ENCODE data around the gene ADCYAP1R1.

The ADCYAP1R1 gene

DNA sequence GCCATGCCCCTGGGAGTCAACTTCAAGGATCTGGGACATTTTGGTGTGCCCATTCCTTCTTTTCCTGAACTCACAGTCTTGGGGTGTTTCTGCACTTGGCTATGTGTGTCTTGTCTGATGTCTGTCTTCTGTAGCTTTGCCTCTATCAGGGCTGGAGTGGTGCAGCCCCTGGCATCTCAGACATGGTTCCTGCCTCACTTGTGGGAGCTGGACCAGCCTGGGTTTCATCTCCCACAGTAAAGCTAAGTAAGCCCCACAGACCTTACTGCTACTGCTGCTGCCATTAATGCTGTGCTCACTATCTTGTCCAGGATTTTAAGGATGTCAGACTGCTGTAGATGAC is 59.0 kb downstream of the ADCYAP1R1 start:
- DNase-seq, result no peak

DNA sequence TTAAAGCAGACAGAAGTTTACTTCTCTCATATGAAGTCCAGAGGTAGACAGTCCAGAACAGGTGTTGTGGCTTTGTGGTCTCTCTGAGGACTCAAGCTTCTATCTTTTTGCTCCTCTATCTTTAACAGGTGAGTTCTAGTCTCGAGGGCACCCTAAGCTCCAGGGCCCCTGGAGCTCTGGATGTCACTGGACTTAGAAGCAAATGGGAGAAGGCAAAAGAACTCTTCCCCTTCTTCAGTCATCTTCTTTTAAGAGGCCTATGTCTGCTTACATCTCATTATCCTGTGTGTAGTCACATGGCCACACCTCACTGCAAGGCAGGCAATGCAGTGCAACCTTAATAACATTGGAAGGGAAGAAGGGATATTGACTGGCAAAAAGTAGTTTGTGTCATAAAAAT is 61.6 kb downstream of the ADCYAP1R1 start:
- no peak for DNase-seq
- in situ Hi-C loops (cut with HindIII; ENCODE audit: low pct_ligation_motif_present, low pct_unique_long_range_greater_than_20kb, low sequenced_read_pairs), result loop anchor here (25.0 kb wide), 2 partner anchors 126 to 326 kb away; no protein-coding TSS in a partner anchor

More for the DNA sequence above, 59.0 kb downstream of the ADCYAP1R1 start:
- in situ Hi-C loops (cut with HindIII; ENCODE audit: low pct_ligation_motif_present, low pct_unique_long_range_greater_than_20kb, low sequenced_read_pairs), result loop anchor here (25.0 kb wide), 2 partner anchors 124 to 324 kb away; no protein-coding TSS in a partner anchor

DNA sequence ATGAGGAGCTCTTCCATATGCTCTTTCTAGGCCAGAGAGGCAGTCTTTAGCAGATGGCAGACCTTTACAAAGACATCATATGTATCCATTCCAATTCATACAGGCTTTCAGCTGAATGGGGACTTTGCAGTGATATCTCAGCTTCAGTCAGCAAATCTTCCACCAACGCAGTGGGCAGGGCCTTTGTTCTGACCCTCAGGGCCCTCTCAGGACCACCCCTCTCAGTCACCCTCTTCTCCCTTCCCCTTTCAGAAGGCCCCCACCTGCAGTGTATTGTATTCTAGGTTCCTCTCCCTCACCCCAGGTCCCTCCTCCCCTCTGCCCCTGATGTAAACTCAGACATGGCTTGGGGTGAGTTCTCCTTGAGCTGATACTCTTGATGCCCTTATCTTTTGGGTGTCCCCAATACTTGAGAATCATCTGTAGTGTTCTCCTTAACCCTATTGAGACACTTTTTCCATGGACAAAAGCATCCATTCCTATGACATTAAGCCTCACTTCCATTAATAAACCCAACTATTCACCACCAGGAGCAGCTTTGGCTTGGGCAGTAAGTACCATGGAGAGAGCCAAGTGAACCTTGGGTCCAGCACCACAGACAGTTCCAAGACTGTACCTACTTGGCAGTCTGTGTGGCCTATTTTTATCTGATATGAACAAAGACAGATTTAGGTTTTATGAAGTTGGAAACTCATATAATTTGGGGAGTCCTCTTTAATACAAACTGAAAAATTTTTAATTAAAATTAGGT is 62.7 kb downstream of the ADCYAP1R1 start:
- in situ Hi-C loops (cut with HindIII; ENCODE audit: low pct_ligation_motif_present, low pct_unique_long_range_greater_than_20kb, low sequenced_read_pairs), result loop anchor here (25.0 kb wide), 2 partner anchors 127 to 327 kb away; no protein-coding TSS in a partner anchor
- peak; percentile 59 for DNase-seq

DNA sequence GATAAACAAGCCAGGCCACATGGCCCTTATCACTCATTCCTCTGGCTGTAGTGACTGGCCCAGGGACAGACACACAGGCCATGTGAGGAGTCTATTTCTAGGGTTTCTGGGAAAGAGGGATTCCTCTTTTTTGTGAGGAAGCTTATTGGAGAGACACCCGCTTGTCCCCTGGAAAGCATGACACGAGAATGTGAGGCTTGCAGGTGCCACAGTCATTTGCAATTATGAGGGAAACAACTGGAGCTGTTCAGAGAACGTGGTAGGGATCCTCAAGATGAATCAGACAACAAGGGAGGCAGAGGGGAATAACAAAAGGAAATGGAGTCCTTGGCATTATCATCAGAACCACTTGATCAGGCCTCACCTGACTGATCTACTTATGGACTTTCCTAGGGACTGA is 64.5 kb downstream of the ADCYAP1R1 start:
- in situ Hi-C loops (cut with HindIII; ENCODE audit: low pct_ligation_motif_present, low pct_unique_long_range_greater_than_20kb, low sequenced_read_pairs), result loop anchor here (25.0 kb wide), 2 partner anchors 129 to 329 kb away; no protein-coding TSS in a partner anchor
- DNase-seq, result no peak

DNA sequence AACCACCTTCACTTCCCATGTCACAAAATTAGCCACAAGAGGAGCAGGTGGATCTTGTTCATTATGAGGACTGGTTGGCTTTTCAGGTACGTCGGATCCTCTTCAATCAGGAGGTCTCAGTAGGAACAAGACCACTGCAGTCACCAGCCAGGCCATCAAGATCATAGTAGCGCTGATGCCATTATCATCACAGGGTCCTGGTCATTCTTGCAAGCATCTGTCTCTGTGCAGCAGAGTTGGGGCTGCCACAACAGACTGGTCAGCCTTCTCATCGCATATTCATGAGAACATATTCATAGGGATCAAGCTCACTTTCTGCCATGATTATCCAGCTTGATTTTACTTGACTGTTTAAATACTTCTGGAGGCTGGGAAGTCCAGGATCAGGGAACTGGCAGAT is 67.1 kb downstream of the ADCYAP1R1 start:
- in situ Hi-C loops (cut with HindIII; ENCODE audit: low pct_ligation_motif_present, low pct_unique_long_range_greater_than_20kb, low sequenced_read_pairs), result loop anchor here (25.0 kb wide), 2 partner anchors 132 to 332 kb away; no protein-coding TSS in a partner anchor

DNA sequence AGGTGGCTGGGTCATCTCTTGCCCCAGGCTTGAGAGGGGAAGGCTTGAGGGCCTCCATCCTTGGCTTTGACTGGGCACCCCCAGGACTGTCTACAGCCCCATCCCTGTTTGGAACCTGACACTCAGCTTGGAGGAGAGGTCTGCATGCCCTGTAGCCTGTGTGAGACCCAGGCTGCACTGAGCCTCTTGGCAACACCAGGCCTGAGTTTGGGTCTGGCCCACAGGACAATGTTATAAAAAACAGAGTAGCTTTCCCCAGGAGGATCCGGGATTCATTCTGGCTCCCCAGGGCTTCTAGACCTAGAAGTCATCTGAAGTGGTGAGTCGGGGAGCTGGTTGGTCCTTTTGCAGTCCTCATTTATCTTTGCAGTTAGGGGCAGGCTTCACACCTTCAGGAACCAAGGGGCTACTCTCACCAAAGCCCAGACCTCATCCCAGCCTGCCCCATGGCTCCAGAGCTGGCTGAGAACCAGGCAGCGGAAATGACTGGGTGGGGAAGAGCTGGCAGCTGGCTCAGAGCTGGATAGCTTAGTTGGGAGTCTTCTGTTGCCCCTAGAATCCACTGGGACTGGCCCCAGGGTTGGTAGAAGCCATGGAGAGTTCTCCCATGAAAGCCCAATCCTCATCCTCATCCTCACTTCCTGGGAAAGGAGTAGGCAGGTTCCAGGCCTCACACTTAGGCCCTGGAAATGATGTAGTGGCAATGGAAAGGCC is 68.8 kb downstream of the ADCYAP1R1 start:
- DNase-seq, result no peak
- in situ Hi-C loops (cut with HindIII; ENCODE audit: low pct_ligation_motif_present, low pct_unique_long_range_greater_than_20kb, low sequenced_read_pairs), result loop anchor here (25.0 kb wide), 2 partner anchors 134 to 334 kb away; no protein-coding TSS in a partner anchor

More for the DNA sequence above, 67.1 kb downstream of the ADCYAP1R1 start:
- DNase-seq, result no peak

DNA sequence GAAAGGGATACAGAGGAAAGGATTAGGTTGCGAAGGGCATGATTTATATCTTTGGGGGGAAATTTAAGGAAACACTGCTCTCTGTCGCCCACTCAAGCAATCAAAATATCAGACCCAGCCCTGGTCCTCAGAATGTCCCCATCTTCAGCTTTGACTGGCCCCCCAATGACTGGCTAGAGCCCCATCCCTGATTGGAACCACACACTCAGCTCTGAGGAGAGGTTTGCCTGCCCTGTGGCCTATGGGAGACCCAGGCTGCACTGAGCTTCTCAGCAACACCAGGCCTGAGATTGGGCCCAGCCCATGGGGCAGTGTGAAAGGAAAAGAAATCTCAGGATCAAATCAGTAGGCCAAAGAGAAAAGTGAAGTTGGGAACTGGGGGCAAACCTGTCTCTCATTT is 69.5 kb downstream of the ADCYAP1R1 start:
- no peak for DNase-seq
- in situ Hi-C loops (cut with HindIII; ENCODE audit: low pct_ligation_motif_present, low pct_unique_long_range_greater_than_20kb, low sequenced_read_pairs), result loop anchor here (25.0 kb wide), 2 partner anchors 134 to 334 kb away; no protein-coding TSS in a partner anchor

DNA sequence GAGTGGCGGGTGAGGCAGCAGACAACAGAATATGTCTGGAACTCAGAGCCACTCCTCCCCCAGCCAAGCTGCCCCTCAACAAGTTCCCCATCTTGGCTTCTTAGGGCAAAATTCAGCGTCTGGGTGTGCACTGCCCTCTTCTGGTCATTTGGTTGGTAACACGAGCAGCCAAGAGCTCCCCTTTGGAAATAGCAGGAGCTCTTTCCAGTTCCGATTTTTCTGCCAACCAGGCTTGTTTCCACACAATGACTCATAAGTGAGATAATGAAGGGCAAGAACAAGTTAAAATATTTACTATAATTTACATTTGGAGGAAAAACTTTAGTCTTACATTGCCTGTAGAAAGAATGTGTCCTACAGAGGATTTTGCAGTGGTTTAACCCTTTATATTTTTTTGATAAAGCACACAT is 70.5 kb downstream of the ADCYAP1R1 start:
- peak; percentile 76 for DNase-seq
- in situ Hi-C loops (cut with HindIII; ENCODE audit: low pct_ligation_motif_present, low pct_unique_long_range_greater_than_20kb, low sequenced_read_pairs), result loop anchor here (25.0 kb wide), 2 partner anchors 135 to 335 kb away; no protein-coding TSS in a partner anchor

DNA sequence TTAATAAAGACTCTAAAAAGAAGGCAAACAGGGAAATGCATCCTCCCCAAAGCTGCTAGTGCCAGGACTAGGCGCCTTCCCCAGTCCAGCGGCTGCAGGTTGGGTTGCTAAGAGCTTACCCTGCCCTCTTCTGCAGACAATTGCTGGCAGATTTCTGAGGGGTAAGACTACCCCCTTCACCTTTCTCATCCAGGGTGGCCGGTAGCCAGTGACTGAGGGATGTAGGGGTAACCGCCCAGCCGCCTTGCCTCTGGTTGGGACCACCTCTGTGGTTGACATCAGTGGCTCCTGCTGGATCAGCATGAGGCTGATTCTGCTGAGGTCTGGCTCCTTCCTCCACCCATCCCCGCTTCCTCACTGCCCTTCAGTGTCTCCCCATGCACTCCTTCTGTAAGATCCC is 71.2 kb downstream of the ADCYAP1R1 start:
- no peak for DNase-seq
- in situ Hi-C loops (cut with HindIII; ENCODE audit: low pct_ligation_motif_present, low pct_unique_long_range_greater_than_20kb, low sequenced_read_pairs), result loop anchor here (25.0 kb wide), 2 partner anchors 136 to 336 kb away; no protein-coding TSS in a partner anchor

DNA sequence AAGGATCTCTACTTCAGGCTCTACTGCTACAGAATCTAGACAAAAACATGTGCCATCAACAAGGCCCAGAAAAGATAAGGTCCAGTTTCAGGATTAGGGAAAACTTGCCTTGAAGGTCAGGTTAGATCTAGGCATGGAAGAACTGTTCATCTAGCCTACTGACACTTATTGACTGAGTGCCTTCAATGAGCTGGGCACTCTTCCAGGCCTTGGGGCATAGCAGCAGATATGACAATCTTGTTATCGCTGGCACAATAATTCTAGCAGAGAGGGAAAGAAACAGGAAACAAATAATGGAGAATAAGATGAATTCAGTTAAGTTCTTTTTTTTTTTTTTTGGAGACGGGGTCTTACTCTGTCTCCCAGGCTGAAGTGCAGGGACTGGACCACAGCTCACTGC is 71.6 kb downstream of the ADCYAP1R1 start:
- in situ Hi-C loops (cut with HindIII; ENCODE audit: low pct_ligation_motif_present, low pct_unique_long_range_greater_than_20kb, low sequenced_read_pairs), result loop anchor here (25.0 kb wide), 2 partner anchors 136 to 336 kb away; no protein-coding TSS in a partner anchor
- no peak for DNase-seq

DNA sequence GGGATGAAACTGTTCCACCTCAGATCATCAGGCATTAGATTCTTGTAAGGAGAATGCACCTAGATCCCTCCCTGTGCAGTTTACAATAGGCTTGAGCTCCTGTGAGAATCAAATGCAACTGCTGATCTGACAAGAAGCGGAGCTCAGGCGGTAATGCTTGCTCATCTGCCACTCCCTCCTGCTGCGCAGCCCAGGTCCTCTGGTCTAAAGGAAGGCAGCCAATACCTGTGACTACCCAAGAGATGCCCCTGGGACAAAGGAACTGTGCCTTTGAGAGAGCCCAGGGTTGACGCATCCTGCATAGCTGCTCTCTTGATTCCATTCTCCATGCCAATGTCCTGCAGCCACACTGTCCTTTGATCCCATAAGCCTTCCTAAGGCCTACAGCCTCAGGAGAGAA is 73.1 kb downstream of the ADCYAP1R1 start:
- in situ Hi-C loops (cut with HindIII; ENCODE audit: low pct_ligation_motif_present, low pct_unique_long_range_greater_than_20kb, low sequenced_read_pairs), result no loop called here
- DNase-seq, result no peak

DNA sequence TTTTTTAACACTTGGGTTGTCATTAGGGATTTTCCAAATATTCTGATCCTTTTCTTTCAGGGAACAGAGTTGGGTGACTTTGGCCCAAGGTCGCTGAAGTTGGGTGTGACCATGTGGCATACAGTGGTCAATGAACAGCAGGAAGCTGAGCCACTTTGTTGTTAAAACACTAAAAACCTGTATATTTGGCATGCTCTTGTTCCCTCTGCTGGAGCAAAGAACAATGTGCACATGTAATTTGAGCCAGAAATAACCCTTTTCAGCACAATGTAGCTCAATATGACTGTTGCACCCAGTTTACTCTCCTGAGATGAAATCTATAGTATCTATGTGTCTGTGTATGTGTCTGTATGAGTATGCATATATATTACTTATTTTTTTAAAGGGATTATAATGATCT is 74.9 kb downstream of the ADCYAP1R1 start:
- DNase-seq, result no peak
- in situ Hi-C loops (cut with HindIII; ENCODE audit: low pct_ligation_motif_present, low pct_unique_long_range_greater_than_20kb, low sequenced_read_pairs), result no loop called here

DNA sequence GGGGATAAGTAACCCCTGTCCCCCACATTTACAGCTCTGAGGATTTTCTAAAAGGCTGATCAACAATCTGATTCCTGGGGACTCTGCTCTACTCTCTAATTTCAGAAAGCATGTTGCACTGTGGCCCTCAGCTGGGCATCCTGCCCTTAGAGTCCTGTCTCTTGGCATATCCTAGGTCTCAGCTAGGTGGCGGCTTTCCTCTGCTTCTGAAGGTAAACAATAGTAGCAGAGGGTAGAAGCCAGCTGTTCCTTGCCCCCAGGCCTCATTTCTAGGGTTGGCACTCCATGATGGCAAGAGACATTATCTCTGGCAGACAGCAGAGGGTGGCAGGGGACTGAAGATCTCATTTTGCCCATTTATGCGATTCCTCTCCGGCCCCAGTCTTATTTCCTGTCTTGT is 77.0 kb downstream of the ADCYAP1R1 start:
- DNase-seq, result no peak

DNA sequence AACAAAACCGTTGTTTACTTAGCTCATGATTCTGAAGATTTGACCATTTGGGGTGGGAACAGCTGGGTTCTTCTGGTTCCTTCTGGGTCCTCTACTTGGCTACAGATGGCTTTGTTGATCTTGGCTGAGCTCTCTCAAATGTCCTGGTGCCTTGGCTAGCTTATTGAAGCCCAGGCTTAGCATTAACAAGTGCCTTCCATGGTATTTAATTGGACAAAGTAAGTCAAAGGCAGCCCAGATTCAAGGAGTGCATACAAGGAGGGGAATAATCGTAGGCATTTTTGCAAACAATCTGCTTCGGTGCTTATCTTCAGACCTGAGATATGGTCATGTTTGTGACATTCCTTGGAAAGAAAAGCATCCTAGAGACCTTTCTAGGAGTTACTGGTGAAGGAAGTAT is 81.4 kb downstream of the ADCYAP1R1 start:
- in situ Hi-C loops (cut with HindIII; ENCODE audit: low pct_ligation_motif_present, low pct_unique_long_range_greater_than_20kb, low sequenced_read_pairs), result no loop called here
- DNase-seq, result no peak

More for the DNA sequence above, 77.0 kb downstream of the ADCYAP1R1 start:
- in situ Hi-C loops (cut with HindIII; ENCODE audit: low pct_ligation_motif_present, low pct_unique_long_range_greater_than_20kb, low sequenced_read_pairs), result no loop called here

DNA sequence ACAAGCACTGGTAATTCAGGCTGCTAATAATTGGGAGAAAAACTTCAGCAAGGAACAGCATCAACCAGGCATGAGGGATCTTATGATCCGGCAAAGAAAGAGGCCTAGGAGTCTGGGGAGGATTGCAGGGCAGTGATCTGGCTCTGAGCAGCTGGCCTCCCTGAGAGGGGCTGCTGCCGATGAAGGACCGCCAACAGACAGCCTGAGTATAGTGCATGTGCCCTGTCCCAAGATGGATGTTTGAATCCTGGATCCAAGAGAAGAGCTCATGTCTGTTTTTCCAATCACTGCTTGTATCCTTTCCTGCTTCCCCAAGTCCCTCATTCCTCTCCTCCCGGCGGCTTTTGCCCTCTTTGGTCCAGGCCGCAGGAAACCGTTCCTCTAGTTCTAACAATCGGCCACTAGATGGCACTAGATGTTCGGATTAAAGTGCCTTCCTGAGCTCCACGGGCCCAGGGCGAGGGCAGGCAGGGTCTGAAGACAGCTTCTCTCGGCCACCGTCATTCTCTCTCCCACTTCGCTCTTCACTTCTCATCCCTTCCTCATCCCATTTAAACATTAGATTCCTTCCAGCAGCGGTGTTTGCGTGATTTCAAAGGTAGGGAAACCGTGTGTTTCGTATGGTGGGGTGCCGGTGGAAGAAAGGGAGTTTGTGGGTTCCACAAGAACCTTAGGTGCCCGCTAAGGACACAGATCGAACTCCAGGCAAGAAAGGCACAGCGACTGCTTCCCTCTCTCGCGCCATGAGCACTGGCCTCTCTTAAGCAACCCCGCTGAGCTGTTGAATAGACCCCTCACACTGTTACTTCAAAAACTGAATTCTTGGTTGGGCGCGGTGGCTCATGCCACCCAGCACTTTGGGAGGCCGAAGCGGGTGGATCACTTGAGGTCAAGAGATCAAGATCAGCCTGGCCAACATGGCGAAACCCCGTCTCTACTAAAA is 82.4 kb downstream of the ADCYAP1R1 start:
- in situ Hi-C loops (cut with HindIII; ENCODE audit: low pct_ligation_motif_present, low pct_unique_long_range_greater_than_20kb, low sequenced_read_pairs), result no loop called here
- DNase-seq, result peak; percentile 79

DNA sequence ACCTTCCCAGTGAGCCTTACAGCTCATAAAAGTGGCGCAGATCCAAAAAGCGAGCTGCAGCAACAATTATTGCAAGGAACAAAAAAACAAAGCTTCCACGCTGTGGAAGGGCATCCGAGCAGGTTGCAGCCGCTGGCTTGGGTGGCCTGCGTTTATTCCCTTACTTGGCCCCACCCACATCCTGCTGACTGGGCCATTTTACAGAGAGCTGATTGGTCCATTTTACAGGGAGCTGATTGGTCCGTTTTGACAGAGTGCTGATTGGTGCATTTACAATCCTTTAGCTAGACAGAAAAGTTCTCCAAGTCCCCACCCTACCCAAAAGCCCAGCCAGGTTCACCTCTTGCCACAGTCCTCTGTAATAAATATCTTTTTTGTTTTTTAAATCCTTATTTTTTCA is 85.1 kb downstream of the ADCYAP1R1 start:
- no peak for DNase-seq
- in situ Hi-C loops (cut with HindIII; ENCODE audit: low pct_ligation_motif_present, low pct_unique_long_range_greater_than_20kb, low sequenced_read_pairs), result no loop called here

DNA sequence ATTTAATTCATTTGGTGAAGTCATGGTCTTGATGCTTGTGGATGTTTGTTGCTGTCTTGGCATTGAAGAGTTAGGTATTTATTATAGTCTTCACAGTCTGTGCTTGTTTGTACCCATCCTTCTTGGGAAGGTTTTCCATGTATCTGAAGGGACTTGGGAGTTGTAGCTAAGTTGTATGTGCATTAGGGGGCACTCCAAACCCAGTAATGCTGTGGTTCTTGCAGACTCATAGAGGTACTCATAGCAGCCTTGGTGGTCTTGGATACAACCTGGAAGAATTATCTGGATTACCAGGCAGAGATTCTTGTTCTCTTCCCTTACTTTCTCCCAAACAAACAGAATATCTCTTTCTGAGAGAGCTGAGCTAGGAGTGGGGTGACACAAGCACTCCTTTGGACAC is 93.2 kb downstream of the ADCYAP1R1 start:
- DNase-seq, result peak; percentile 21
- in situ Hi-C loops (cut with HindIII; ENCODE audit: low pct_ligation_motif_present, low pct_unique_long_range_greater_than_20kb, low sequenced_read_pairs), result no loop called here

DNA sequence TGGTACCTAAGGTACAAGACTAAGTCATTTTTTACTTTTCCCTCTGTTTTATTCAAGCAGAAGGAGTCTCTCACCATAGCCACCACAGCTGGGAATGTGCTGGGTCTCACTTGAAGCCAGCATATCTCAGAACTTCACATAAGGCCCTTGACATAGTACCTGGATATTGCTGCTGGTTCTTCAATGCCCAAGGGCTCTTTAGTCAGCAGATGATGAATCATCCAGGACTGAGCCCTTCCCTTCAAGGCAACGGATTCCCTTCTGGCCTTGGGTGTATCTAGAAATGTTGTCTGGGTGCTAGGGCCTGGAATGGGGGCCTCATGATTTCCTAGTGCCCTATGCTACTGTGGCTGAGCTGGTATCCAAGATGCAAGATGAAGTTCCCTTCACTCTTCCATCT is 93.9 kb downstream of the ADCYAP1R1 start:
- in situ Hi-C loops (cut with HindIII; ENCODE audit: low pct_ligation_motif_present, low pct_unique_long_range_greater_than_20kb, low sequenced_read_pairs), result no loop called here

More for the DNA sequence above, 93.9 kb downstream of the ADCYAP1R1 start:
- no peak for DNase-seq

Data from ACHN (cell line).